Adipose tissue (tissue), 3 donors: ENCODE results near the gene FAM221A. TPM values are rescaled to one million over a fixed set of nuclear protein-coding genes. Genes with fewer than 3 reads are reported as not detected.
"Not testable (repeated sequence)": the region's sequence is repeated elsewhere in the genome, so short reads cannot be mapped to it uniquely, and the experiment has no call there.

Source experiments
- H3K27ac ChIP-seq: one replicate; pipeline ENCODE4 v1.5.1; 2013; ENCODE audit warnings: low read depth, low read length
- WGBS, 3 donors: extraction: QIAGEN DNeasy Blood & Tissue Kit; methylation state at CpG; one replicate each; pipeline ENCODE4 v1.1.7; 2013; 5-methylcytosine and 5-hydroxymethylcytosine counted together
- polyA plus RNA-seq, 3 donors: library from polyadenylated mRNA; stranded (reverse); fragments of 200-250 nt; gene quantifications; one replicate each; pipeline ENCODE4 v1.2.3, GENCODE V29; 2013
- donor health status: healthy with polysubstance abuse.
- donor health status: Bipolar disorder and iron deficiency.
- donor health status: healthy.

FAM221A gene
- polyA plus RNA-seq, 3 donors: 3.1 to 14.7 (median 6.4) TPM

- no peak overlapping the region for H3K27ac ChIP-seq
Observed at GRCh38 chr7:23693224-23693623, 13.2 kb downstream of the FAM221A start.

- no peak overlapping the region for H3K27ac ChIP-seq
- WGBS, 3 donors: 19 to 23% (median 23%) methylated on average over 6 to 7 of the region's 7 CpGs
Observed at GRCh38 chr7:23696916-23697441, 17.0 kb downstream of the FAM221A start.

- H3K27ac ChIP-seq: no peak overlapping the region
- WGBS, 3 donors: 36 to 53% (median 51%) methylated on average over 2 of the region's 2 CpGs
Observed at GRCh38 chr7:23698822-23699221, 18.8 kb downstream of the FAM221A start.

GRCh38 chr7:23700046-23700445 is 20.0 kb downstream of the FAM221A start:
- no peak overlapping the region for H3K27ac ChIP-seq
- 57 to 74% (median 69%) methylated on average over 4 of the region's 4 CpGs for WGBS, 3 donors

GRCh38 chr7:23709081-23709750 is 29.2 kb downstream of the FAM221A start:
- 52 to 86% (median 76%) methylated on average over 7 of the region's 7 CpGs for WGBS, 3 donors
- H3K27ac ChIP-seq: no peak overlapping the region

GRCh38 chr7:23710000-23710399 is 30.0 kb downstream of the FAM221A start, which contains the start of gene STK31:
STK31 (plus strand) TSS chr7:23710219; CDS start chr7:23710286, 67 bp downstream.
- H3K27ac ChIP-seq: no peak within 1 kb of the TSS
- WGBS, 3 donors: 92 to 93% (median 93%) methylated on average over 33 of the region's 33 CpGs

- WGBS, 3 donors: 35 to 55% (median 51%) methylated on average over 8 of the region's 8 CpGs
- H3K27ac ChIP-seq: no peak overlapping the region
Observed at GRCh38 chr7:23712368-23713284, 32.6 kb downstream of the FAM221A start.

GRCh38 chr7:23713285-23714149 is 33.5 kb downstream of the FAM221A start:
- no peak overlapping the region for H3K27ac ChIP-seq
- 76 to 82% (median 81%) methylated on average over 6 of the region's 6 CpGs for WGBS, 3 donors

- WGBS, 3 donors: 59 to 64% (median 63%) methylated on average over 2 of the region's 2 CpGs
- no peak overlapping the region for H3K27ac ChIP-seq
Observed at GRCh38 chr7:23714150-23714464, 34.1 kb downstream of the FAM221A start.

- H3K27ac ChIP-seq: no peak overlapping the region
- 41 to 86% (median 80%) methylated on average over 1 of the region's 1 CpG for WGBS, 3 donors
Observed at GRCh38 chr7:23714579-23714978, 34.6 kb downstream of the FAM221A start.

- WGBS, 3 donors: 60 to 88% (median 78%) methylated on average over 6 of the region's 6 CpGs
- no peak overlapping the region for H3K27ac ChIP-seq
Observed at GRCh38 chr7:23715099-23715498, 35.1 kb downstream of the FAM221A start.

GRCh38 chr7:23717788-23718187 is 37.8 kb downstream of the FAM221A start:
- no peak overlapping the region for H3K27ac ChIP-seq
- WGBS, 3 donors: 95 to 100% (median 98%) methylated on average over 1 of the region's 1 CpG

GRCh38 chr7:23721456-23721855 is 41.5 kb downstream of the FAM221A start:
- 57 to 89% (median 70%) methylated on average over 4 of the region's 4 CpGs for WGBS, 3 donors
- H3K27ac ChIP-seq: no peak overlapping the region

- 78 to 90% (median 85%) methylated on average over 19 to 21 of the region's 21 CpGs for WGBS, 3 donors
- not testable (repeated sequence) for H3K27ac ChIP-seq
Observed at GRCh38 chr7:23722587-23723216, 42.7 kb downstream of the FAM221A start.

- not testable (repeated sequence) for H3K27ac ChIP-seq
- 58 to 80% (median 61%) methylated on average over 4 of the region's 4 CpGs for WGBS, 3 donors
Observed at GRCh38 chr7:23724113-23724512, 44.1 kb downstream of the FAM221A start.

- no peak overlapping the region for H3K27ac ChIP-seq
Observed at GRCh38 chr7:23742051-23742450, 62.1 kb downstream of the FAM221A start.

GRCh38 chr7:23743226-23743625 is 63.2 kb downstream of the FAM221A start:
- H3K27ac ChIP-seq: no peak overlapping the region

GRCh38 chr7:23746629-23747028 is 66.6 kb downstream of the FAM221A start:
- H3K27ac ChIP-seq: no peak overlapping the region
- WGBS, 3 donors: 84 to 90% (median 88%) methylated on average over 1 of the region's 1 CpG

More at GRCh38 chr7:23743226-23743625, 63.2 kb downstream of the FAM221A start:
- 92 to 93% (median 93%) methylated on average over 4 of the region's 4 CpGs for WGBS, 3 donors
